Occipital lobe (tissue), 2 donors: ENCODE measurements around the gene PTPRN2. TPM values are rescaled to one million over a fixed set of nuclear protein-coding genes. Genes with fewer than 3 reads are reported as not detected.
A peak's percentile ranks its signal among the peaks of the same experiment; 100 is the strongest.

Experiments
- DNase-seq: peaks from one replicate; lab custom pipeline; 2025; lab: John Stamatoyannopoulos, UW
- total RNA-seq: library from RNA; depleted of rRNA; stranded (reverse); fragments of >200 nt; gene quantifications from one replicate; pipeline ENCODE4 v1.2.3, GENCODE V29; 2014

Gene PTPRN2
- total RNA-seq, 1 donor from 2014 or later: 62.2 TPM

DNA sequence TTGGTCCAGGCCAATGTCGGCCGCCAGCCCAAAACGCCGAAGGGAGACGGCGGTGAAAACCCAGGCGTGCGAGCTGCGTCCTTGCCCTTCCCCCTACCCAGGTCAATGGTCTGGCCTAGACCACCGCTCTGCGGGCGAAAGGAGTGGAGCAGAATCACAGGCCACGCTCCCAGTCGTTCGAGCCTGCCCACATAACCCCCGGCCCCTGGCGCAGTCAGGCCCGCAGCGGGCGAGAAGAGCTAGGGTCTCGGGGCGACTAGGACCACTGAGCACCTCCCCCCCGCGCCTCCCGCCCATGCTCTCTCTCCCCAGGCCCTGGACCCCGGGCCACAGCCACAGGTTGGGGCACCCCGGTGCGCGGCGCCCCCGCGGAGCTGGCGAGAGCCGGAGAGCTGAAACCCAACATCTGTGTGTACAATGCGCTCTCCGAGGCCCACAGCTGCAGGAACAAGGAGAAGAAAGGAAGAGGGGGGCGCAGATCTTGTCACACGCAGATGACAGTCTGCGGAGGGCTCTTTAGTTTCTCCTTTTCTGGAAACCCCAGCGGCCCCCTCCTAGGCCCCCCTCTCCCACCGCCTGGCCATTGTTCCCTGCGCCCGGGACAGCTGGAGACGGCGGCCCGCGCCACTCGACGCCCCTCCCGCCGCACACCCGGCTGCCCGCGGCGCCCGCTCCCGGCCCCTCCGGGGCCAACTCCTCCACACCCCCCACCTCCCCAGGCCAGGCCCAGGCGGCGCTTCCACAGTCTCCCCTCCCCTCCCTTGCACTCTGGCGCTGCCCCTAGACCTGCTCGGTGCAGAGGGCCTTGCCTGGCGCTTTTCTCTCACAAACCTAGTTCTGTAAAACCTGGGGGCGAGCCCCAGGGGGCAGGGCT, 895.8 kb downstream of the PTPRN2 start:
- no peak for DNase-seq

DNA sequence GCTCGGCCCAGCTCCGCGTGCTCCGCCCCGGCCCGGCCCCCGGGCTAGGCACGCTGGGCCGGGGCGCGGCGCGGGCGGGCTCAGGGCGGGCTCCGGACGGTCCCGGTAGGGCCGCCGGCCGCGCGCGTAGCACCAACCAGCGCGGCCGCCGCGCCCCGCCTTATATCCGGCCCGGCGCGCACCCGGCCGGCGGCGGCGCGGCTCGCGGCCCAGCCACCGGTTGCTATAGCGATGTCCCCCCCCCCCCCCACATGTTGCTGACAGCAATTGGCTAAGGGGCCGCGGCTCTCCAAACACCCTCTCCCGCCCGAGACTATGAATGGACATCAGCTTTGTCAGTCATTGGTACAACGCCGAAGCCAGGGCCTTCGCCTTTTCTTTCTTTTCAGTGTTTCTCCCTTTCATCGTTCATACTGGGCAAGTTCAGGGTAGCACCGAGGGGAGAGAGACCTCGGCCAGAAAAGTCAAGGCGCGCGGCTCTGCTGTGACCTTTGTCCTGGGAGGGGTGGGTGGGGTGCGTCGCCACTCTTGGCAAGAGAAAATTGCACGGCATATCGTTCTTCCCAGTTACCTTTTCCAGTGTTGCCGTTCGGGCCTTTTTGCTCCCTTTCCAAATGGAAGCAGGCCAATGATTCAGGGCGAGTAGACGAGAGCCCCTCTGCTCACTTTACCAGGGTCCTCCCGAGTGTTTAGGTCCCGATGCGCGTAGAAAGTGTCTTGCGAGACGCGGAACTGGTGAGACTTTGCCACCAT, 896.6 kb downstream of the PTPRN2 start:
- DNase-seq: peak; percentile 47

DNA sequence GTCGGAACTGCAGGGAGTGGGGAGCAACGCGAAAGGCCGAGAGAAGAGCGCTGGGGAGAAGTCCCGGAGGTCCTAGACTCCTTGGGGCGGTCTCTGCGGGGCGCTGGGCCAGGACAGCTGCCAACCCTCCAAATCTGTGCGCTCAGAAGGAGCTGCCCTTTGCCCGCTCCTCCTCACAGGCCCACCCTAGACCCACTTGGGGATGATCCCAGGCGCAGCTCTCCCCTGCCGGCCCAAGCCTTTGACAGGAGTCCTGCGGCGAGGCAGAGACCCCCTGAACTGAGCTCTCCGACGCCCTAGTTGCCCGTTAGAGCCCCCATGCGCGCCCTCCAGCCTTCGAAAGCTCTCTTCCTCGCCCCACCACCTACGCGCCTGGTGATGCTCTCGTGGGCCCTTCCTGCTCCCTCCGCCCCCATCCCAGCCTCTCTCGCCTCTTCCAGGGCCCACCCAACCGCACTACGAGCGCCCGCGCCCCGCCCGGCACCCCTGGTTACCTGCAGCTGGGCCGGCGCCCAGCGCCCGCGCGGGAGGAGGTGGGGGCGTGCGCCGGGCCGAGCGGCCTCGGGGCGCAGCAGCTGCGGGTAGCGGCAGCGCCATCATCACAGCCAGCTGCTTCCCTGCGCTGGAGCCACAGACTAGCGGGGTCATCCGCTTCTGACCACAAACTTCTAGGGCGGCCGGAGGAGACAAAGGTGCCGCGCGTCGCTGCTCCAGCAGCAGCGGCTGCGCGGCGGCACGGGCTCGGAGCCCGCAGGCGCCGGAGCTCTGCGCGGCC, 897.4 kb downstream of the PTPRN2 start:
- DNase-seq: no peak

DNA sequence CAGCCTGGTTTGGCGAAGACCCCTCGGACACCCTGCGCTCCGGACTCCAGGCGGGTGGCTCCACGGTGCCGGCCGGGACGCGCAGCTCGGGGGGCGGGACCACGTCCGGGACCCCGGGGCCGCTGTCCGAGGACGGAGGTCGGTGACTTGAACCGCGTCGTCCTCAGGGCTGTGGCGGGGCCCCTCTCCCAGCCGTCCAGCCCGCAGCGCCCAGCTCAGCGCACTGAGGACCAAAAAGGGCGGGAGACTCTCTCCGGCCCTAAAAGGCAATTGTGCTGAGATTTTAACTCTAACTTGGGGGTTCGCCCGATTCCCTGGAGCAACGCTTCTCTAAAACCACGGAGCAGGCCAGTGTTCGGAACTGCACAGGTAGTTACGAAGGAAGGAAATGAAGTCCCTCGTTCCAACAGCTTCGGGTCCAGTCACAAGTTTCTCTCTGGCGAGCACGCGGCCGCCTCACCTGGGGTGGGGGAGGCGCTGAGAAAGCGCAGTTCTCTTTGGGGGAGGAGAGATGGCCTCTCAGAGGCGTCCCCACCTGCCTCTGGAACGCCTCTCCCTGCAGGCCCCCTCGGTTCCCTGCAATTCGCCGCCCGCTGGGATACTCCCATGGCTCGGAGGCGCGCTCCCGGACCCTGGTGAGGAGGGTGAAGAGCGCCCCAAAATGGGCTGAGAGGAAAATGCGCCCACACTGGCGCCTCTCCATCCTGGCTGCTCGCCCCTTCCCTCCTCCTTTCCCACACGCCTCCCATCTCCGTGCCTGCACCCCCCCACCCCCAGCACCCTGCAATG, 898.2 kb downstream of the PTPRN2 start:
- no peak for DNase-seq

DNA sequence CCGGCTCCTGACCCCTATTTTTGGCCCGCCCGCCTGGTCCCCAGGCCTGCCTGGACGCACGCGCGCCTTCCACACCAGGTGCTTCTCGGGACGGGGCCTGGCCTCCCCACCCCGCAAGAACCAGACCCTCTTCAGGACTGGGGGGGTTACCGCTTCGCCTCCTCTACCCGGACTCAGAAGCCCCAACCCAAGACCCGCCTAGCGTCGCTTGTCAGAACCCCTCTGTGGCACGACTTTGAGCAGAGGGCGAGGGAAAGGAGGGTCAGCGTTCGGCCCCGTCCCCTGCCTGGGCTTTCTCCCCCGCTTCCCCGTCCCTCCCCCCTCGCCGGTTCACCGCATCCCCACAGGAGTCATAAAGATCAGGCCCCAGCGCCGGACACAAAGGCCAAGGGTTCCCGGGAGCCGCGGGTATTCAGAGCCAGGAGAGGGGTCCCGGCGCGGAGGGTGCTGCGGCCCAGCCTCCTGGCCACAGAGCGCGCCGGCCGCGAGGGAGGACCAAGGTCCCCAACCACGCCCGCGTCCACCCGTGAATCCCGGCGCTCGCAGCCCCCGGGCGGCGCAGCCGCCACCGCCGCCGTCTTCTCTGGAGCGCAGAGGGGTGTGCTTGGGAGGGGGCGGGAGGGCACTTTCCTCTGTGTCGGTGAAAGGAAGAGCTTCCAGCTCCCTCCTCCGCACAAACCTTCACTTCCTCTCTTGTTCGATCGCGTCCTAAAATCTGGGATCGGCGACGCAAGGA, 898.9 kb downstream of the PTPRN2 start:
- no peak for DNase-seq

DNA sequence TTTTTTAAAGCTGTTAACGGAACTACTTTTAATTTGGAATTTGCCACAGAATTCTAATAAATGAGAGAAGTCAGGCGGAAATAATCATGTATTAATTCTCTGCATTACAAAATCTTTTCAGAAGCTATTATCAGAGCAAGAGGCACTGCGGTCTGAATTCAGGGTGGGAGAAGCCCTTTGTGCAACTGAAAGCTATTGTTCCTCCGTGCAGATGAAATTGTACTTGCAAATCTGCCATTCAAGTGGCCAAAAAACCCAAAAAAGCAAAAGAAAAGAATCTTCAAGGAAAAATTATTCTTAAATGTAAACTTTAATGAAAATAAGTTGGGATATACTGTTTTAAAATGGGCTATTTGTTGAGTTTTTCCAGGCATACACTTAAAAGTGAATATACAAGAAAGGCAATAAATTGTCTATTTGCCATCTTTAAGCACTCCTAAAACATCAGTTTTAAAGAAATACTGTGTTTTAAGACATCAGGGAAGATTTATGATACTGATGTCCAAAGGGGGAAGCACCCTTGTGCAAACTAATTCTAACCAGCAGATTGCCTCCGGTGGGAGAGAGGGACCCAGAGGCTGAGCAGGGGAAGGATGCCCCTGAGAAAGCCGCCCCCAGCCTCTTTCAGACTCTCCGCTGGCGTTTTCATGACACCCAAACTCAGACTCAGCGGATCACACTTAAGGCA, 899.6 kb downstream of the PTPRN2 start:
- DNase-seq: no peak

DNA sequence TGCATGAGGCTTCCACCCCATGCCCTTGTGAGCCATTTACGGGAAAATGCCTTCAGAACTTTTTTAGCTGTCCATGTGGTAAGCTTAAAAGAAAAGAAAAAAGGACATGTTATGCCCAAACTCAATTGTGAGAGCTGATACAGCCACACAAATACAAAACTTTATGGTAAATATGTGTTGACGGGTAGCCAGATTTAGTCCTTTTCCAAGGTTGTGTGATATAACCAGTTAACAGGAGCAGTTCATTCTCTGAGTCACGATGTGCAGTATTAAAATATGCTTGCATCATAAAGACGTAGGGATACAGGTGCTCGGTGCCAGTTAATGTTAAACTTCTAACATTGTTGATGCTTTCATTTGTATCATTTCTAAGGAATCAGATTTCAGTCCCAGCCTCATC, 900.5 kb downstream of the PTPRN2 start:
- DNase-seq: no peak

DNA sequence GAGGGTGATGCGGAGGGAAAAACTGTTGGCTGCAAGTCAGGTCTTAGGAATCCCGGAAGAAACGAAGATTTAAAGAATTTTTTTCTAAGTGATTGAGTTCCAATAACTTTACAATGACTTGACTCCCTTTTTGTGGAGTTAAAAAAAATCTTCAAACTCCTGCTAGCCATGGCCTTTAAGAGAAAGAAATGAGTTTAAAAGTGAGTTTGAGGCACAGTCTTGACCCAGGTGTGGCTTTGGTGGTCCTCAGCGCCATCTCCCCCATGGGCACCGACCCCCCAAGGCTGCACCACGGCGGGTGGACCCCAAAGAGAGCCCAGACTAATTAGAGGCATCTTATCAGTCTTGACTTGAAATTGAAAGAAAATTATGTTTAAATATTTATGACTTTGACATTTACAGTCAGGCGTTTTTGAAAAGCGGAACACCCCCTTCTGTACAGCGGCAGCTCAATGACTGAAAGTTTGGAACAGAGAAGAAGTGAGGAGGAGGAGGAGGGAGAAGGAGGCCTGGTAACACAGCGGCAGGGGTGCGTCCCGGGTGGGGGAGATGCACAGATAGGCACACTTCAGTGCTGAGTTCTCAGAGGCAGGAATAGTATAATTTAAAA, 901.2 kb downstream of the PTPRN2 start:
- DNase-seq: no peak

DNA sequence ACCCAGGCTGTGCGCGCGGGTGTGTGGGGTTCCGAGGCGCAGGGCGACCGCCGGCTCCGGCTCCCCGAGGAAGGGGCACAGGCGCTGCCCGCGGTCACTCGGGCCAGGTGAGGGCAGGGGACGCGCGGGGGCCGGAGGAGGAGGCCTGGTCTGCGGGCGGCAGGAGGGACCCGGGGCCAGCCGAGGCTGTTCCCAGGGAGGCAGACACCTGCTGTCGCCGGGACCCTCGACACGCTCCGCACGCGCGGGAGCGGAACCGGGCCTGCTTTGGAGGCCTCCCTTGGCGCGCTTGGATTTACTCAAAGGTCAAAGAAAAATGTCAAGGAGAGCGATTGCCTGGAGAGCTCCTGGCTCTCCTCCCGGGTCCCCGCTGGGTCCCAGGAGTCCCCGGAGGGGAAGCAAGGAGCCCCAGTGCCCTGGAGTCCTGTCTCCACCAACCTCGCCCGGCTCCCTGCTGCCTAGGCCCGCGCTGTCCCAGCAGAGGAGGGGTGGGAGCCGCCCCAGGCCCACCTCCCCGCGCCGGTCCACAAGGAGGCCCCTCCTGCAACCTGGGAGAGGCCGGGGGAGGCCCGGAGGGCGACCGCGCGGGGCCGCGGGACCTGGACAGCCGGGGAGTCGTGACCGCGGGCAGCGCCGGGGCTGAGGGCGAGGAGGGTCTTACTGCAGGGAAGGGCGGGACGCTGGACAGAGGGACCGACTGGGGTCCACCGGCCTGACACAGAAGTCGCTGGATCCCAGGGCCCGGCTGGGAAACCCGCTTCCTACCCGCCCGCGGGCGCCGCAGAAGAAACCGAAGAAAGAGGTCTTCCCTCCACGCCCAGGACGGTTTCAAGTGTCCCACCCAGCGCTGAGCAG, 902.0 kb downstream of the PTPRN2 start:
- DNase-seq: no peak

DNA sequence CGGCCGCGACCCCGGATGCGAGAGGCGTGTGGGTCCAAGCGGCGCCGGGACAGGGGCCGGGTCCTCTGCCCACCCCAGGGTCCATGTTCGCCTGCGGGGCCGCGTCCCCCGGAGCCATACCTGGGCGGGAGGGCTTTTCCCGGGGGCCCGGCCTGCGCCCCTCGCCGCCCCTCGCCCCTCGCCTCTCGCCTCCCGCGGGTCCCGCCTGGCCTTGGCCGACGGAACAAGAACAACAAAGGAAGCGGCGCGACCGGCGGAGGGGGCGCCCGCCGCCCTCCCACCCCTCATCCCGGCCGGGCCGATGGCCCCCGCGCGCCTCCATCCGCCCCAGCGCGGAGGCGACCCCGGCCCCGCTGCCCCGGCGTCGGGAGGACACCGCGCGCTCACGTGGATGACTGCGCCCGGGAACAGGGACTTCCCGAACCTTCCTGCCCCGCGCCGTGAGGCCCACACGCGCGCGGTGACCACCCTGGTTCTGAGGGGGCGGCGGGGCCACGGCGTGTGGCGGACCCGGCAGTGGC, 902.7 kb downstream of the PTPRN2 start:
- no peak for DNase-seq

DNA sequence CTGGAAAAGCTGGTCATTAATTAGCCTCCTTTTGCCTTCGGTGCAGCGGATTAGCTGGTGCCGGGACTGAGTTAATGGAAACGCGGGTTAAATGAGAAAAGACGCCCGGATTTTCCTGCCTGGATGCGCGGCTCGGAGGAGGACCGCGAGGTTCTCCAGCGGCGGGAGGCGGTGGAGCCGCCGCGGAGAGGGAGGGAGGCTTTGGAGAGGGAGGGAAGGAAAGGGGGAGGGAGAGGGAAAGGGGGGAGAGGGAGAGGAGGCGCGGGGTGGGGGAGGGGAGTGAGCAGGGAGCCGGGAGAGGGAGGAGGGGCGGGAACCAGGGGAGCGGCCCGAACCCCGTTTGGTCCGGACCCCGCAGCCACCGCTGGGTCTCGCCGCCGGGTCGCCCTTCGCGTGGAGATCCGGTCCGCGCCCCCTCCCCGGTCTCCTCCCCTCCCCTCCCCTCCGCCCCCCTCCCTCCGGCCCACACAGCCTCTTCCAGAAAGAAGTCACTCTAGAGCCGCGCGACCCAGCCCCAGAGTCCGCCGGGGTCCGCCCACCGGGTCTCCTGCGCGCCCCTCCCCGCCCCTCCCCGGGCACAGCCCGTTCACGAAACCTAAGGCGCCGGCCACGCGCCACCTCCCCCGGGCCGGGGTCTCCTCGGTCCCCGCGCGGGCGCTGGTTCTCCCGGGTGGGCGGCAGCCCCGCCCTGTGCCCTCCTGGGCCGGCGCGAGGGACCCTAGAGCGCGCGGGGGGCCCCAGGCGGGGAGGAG, 903.3 kb downstream of the PTPRN2 start:
- no peak for DNase-seq

DNA sequence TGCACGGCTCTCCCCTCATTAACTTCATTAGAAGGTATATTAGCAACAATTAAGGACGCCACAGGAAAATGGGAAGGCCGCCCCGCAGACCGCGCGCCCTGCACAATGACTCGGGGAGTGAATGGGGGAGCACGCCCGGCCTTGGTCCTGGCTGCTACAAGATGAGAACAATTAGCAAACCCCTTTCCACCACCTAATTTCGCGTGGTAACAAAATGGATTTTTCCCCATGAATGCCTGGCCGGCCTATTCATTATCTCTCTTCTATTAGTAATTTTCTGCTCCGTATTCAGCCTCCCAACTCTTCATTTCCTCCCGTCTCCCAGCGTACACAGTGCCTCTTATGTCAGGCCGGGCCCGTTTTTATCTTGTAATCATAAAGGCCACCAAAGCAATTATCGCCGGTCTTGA, 903.9 kb downstream of the PTPRN2 start:
- no peak for DNase-seq

DNA sequence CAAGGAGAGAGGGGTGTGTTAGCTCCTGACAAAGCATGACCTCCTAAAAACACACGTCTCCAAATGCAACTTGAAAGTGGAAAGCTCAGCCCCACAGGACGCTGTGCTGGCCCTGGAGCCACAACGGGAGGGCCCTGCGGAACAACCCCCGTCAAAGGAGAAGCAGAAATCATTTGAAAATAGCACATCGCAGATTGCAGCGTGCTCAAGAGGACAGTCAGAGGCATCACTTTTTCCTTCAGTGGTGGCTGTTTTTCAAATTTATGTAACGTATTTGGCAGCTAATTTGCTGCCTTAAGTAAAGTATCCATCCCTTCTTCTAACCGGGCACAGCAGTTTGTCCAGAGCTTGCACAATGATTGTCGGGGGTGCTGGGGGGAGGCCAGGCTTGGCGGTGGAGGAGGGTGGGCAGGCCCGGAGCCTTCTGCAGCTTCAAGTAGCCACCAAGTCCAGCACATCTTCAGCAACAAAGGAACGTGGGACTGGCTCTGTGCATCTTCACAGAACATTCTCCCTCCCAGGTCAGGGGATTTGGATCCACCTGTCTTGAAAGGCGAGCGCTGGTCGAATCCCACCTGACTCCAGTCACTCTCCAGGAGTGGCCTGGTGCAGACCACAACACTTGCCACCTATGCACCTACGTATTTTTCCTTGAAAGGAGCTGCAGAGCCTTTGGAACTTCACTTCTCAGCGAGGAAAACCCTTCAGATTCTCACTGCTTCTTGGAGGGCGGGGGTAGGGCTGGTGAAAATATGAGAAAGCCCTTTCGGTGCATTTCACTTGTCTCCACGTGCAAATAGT, 904.5 kb downstream of the PTPRN2 start:
- no peak for DNase-seq

DNA sequence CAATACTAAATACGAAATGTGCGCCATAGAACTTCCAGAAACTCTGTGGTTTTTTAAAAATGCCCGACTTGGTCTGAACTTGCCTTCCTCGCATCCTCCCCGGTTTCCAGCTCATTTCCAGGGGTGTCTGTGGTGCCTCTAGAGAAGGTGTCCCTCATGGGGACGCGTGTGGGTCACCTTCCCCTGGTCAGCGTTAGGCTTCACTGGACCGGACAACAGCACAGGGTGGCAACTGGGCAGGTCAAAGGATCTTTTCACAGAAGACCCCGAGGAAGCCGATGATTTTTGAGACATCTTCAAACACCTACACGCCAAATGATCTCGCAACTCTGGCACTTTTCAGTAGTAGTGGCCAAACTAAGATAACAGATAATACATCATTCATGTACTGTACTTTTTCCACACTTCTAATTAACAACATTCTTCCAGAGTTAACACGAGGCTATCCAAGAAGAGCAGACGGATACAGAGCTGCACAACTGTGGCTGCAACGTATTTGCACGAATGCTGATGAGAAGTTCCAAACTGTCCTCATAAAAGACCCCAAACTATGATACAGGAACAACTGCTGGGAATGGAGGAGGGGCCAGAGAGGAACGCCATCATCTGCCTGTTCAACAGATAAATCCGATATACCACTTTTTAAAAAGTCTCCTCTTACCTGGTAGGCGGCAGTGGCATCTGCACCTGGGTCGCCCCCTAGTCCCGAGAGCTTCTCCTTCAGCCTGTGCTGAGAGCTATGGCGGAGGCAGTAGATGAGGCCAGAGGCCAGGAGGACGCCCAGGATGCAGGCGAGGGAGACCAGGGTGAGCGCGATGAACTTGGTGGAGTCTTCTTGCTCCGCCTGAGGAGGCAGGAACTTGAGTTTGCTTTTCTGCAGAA, 905.3 kb downstream of the PTPRN2 start:
- no peak for DNase-seq

DNA sequence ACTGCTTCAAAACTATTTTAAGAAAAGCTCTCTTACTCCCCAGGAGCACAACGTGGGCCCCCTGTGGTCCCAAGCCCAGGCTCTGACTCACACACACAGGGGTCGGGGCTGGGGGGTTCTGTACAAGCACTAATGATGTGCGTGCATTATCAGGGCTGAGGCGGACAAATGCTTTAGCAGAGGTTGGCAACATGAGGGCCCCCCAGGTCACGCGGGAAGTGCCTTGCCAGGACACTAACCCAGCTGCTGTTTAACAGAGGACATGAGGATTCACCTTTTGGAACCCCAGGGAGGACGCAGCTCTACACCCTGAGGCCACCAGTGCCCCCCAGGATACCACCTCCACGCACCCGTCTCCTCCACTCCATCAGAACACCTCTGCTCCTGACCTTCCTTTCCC, 908.0 kb downstream of the PTPRN2 start:
- DNase-seq: no peak

DNA sequence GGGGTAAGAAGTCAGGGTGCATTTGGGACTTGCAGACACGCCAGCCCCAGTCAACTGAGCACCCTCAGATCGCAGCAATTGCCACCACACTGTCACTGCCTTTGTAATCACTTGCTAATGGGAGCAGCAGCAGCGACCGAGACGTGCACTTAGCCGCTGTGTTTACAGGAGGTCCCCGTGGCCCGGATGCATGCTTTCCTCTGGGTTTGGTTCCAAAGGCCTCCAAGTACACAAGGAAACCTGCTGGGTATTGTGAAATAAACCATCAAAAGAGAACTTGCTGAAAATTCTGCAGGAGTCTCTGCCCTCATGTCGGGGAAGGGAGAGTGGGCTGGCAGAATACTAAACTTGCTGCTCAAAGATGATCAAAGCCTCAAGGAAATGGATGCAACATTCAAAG, 909.1 kb downstream of the PTPRN2 start:
- DNase-seq: no peak
